Hematopoietic multipotent progenitor cell treated with erythropoietin and hydrocortisone succinate and interleukin-3 and kit ligand, for 8 days (in vitro differentiated cells): ENCODE results near the gene SORBS2.

Experiments
- DNase-seq: peaks from one replicate; pipeline ENCODE4 v3.0.0-alpha.2; 2015

The SORBS2 gene

DNA sequence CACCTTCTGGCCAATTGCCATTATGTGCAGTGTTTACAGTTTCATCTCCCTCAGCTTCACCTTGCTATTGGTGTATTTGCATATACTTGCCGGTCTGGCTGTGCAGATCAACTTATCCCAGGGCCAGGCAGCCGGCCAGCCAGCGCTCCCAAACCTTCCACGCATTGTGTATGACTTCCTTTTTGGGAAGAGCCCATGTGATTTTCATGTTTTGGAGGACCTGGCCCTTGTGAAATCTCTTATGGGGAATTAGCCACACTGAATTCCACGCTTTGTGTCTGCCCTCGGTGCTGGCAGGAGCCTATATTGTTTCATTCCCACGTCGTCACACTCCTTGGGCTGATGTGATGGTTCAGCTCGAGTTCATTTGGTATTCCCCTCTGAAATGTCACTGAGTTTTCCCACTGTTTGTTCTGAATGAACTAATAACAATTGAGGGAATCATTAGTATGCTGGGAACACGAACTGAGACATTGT is 270.7 kb downstream of the SORBS2 start:
- DNase-seq: no peak

DNA sequence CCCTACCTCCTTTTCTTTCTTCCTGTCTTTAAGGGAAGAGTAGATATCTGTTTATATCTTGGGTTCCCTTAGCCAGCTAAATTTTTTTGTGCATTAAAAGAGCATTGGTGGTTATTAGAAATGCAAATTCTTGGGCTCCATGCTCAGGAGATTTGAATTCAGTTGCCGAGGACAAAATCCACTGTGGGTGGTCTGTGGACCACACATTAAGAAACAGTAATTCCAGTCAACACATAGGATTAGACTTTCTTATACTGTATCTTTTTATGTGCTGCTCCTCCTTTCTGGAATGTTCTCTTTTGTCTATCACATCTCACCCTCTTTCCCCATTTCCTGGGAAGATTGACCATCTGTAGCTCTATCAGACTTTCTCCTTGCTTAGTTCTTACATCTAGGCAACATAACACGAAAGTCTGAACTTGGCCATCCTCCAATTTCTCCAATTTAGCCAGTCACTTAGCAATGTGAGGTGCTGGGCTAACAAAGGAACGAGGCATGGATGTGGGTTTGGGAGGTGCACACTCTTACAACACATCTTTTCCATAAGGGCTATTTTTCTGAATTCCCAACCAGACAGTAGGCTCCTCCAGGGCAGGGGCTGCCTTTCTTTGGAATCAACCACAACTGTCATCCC is 271.4 kb downstream of the SORBS2 start:
- DNase-seq: no peak

DNA sequence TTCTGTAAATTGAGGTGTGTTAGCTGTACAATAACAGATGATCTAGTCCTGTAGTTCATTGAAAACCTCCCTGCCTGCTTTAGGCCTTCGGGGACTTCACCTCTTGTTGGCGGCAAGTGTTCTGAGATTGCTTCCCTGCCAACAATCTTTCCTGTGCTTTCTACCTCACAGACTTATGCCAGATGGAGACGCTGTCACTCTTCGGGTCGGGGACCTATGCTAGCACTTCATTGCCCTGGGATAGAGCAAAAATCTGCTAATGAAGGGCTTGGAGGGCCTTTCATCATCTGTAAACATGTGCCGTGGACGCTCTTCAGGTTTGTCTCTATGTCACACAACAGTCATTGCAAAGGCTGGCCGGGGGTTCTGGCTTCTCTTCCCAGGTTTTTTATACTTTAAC is 272.0 kb downstream of the SORBS2 start:
- DNase-seq: no peak

DNA sequence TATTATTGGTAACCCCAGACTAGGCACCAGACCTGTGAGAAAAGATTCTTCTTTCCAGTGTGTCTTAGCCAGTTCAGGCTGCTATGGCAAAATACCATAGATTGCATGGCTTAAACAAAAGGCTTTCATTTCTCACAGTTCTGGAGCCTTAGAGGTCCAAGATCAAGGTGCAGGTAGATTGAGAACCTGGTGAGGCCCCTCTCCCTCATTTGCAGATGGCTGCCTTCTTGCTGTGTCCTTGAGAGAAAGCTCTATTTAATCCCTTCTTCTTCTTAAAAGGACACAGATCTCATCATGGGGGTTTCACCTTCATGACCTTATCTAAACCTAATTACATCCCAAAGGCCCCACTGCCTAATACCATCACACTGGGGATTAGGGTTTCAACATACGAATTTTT is 273.2 kb downstream of the SORBS2 start:
- DNase-seq: no peak

DNA sequence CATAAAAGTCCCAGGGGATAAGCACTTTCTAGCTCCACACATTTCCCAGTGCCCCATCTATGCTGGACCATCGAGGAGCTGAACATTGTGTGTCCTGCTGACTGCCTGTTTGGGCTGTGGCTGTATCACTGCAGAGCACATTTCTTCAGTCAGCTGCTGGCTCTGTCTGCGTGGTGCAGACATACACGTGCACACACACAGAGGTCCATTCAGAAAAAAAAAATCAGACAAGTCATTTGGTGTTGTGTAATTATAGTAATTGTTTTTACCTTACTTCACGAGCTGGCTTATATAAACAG is 275.6 kb downstream of the SORBS2 start:
- DNase-seq: no peak

DNA sequence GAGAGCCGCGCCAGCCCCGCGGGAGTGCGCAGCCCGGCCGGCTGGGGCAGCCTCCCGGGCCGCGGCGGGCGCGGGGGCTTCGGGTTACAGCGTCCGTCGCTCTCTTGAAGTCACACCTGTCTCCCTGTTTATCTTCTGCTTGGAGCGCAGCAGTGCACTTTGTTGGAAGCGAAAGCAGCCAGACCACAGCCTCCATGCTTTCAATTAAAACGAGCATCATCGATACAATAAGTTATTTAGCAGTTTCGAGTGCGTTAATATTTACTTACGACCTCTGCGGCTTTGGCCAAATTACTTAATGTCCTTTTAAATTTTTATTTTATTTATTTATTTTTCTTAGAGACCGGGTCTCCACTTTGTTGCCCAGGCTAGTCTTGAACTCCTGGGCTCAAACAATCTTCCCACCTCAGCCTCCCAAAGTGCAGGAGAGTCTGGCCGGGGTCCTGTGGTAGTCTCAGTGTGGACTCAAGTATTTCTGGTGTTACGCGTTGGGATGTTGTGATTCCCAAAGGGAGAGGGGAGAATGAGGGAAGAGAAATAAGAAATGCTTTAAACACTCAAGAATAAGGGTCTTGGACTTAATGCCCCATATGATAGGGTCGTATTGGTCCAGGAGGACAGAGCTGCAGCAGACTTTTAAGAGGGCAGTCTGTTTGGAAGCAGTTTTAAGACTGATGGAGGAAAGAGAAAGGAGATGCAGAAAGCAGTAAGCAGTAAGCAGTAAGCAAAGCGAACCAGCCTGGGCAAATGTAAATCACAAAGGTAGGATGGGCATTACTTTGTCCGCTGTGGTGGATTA is 276.2 kb downstream of the SORBS2 start:
- DNase-seq: no peak
